Measurements from ENCODE around the gene RNASET2.

RNASET2 gene

GRCh38 chr6:166987448-166987847 is 31.1 kb upstream of the RNASET2 start:
- Histone ChIP-seq H2AFZ (ENCODE audit: low read length) (no peak overlapping the region), H3K36me3 (ENCODE audit: insufficient read depth, low read length) (peaks cover 24% of the 10 kb centered on the region), H3K79me2 (ENCODE audit: insufficient read depth, low read length) (no peaks in the 10 kb centered on the region), H3K4me1 (ENCODE audit: insufficient read depth, low read length, severe bottlenecking) (no peaks in the 10 kb centered on the region), H3K27ac (ENCODE audit: low read depth, low read length, poor library complexity, severe bottlenecking) (no peak overlapping the region), H3K27me3 (ENCODE audit: insufficient read depth, low read length) (no peaks in the 10 kb centered on the region), H3K9me3 (ENCODE audit: low read length) (no peaks in the 10 kb centered on the region; the same call in 1 of the 2 replicates), H3K4me3 (ENCODE audit: low read depth, low read length, poor library complexity, severe bottlenecking) (no peak overlapping the region), H3K9me2 (ENCODE audit: low read depth, low read length) (no peaks in the 10 kb centered on the region), H3F3A (ENCODE audit: insufficient read depth, low read length) (no peaks in the 10 kb centered on the region), H4K20me1 (ENCODE audit: insufficient read depth, low read length) (no peaks in the 10 kb centered on the region), H3K4me2 (ENCODE audit: low read length) (no peak overlapping the region), H3K9ac (ENCODE audit: low read length) (no peak overlapping the region)
- TF ChIP-seq CTCF (IDR thresholded peaks at IDR 0.05; ENCODE audit: low read length) (no peak), EZH2 (IDR thresholded peaks at IDR 0.05; ENCODE audit: borderline replicate concordance, low read length) (no peak)

- Histone ChIP-seq H3K36me3 (ENCODE audit: insufficient read depth, low read length) (peaks cover 16% of the 10 kb centered on the region; the same call in 1 of the 2 replicates), H2AFZ (ENCODE audit: low read length) (no peak overlapping the region), H3K9me2 (ENCODE audit: low read depth, low read length) (no peaks in the 10 kb centered on the region), H3K4me1 (ENCODE audit: insufficient read depth, low read length, severe bottlenecking) (no peaks in the 10 kb centered on the region), H3K4me3 (ENCODE audit: low read depth, low read length, poor library complexity, severe bottlenecking) (no peak overlapping the region), H3K27ac (ENCODE audit: low read depth, low read length, poor library complexity, severe bottlenecking) (no peak overlapping the region), H3K27me3 (ENCODE audit: insufficient read depth, low read length) (no peaks in the 10 kb centered on the region), H3K9ac (ENCODE audit: low read length) (no peak overlapping the region), H3K4me2 (ENCODE audit: low read length) (no peak overlapping the region), H3F3A (ENCODE audit: insufficient read depth, low read length) (no peaks in the 10 kb centered on the region), H3K79me2 (ENCODE audit: insufficient read depth, low read length) (no peaks in the 10 kb centered on the region), H3K9me3 (ENCODE audit: low read length) (no peaks in the 10 kb centered on the region; the same call in 1 of the 2 replicates), H4K20me1 (ENCODE audit: insufficient read depth, low read length) (no peaks in the 10 kb centered on the region)
- TF ChIP-seq CTCF (IDR thresholded peaks at IDR 0.05; ENCODE audit: low read length), result no peak
- no peak for TF ChIP-seq EZH2 (IDR thresholded peaks at IDR 0.05; ENCODE audit: borderline replicate concordance, low read length)
Measured at GRCh38 chr6:166980738-166981137, 24.4 kb upstream of the RNASET2 start.

- Histone ChIP-seq H3K9ac (ENCODE audit: low read length) (no peak overlapping the region), H2AFZ (ENCODE audit: low read length) (no peak overlapping the region), H3K27me3 (ENCODE audit: insufficient read depth, low read length) (no peaks in the 10 kb centered on the region), H3K9me3 (ENCODE audit: low read length) (no peaks in the 10 kb centered on the region), H3K79me2 (ENCODE audit: insufficient read depth, low read length) (no peaks in the 10 kb centered on the region), H3K9me2 (ENCODE audit: low read depth, low read length) (no peaks in the 10 kb centered on the region), H3K4me1 (ENCODE audit: insufficient read depth, low read length, severe bottlenecking) (no peaks in the 10 kb centered on the region), H3F3A (ENCODE audit: insufficient read depth, low read length) (no peaks in the 10 kb centered on the region), H3K27ac (ENCODE audit: low read depth, low read length, poor library complexity, severe bottlenecking) (no peak overlapping the region), H3K4me2 (ENCODE audit: low read length) (no peak overlapping the region), H3K36me3 (ENCODE audit: insufficient read depth, low read length) (no peaks in the 10 kb centered on the region), H4K20me1 (ENCODE audit: insufficient read depth, low read length) (no peaks in the 10 kb centered on the region), H3K4me3 (ENCODE audit: low read depth, low read length, poor library complexity, severe bottlenecking) (no peak overlapping the region)
- TF ChIP-seq CTCF (IDR thresholded peaks at IDR 0.05; ENCODE audit: low read length) (no peak), EZH2 (IDR thresholded peaks at IDR 0.05; ENCODE audit: borderline replicate concordance, low read length) (no peak)
Measured at GRCh38 chr6:166977621-166978525, 21.5 kb upstream of the RNASET2 start.

Measured in OCI-LY1 (cell line).